22Rv1 (cell line): ENCODE results near the gene ARHGAP33.

Experiments
- ZFX ChIP-seq: fragments of 450-650 bp; IDR thresholded peaks from 2 replicates; pipeline ENCODE4 v1.6.1; 2017; ENCODE audit warnings: antibody characterized with exemption, borderline replicate concordance
- TF ChIP-seq, protein P1 (sequence below): fragments of 450-650 bp; IDR thresholded peaks from 2 replicates; pipeline ENCODE4 v1.5.1; 2017; ENCODE audit warnings: mild to moderate bottlenecking

DNA sequence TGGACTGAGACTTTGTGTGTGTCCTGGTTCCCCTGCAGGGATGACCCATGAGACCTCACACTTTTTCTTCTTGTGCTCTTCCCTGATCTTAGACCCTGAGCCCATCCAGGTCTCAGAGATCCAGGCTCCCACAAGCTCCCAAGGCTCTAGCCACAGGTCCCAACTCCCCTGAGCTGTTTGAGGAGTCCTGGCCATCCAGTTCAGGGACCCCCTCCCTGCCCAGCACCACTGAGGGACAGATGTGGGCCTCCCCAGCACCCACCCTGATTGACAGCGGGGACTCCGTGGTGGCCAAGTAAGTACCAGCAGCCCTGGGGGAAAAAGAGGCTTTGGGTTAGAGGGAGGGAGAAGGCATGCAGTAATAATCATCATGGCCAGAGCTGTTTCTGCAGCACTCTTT is 15.7 kb upstream of the ARHGAP33 start:
- TF ChIP-seq, protein P1, sequence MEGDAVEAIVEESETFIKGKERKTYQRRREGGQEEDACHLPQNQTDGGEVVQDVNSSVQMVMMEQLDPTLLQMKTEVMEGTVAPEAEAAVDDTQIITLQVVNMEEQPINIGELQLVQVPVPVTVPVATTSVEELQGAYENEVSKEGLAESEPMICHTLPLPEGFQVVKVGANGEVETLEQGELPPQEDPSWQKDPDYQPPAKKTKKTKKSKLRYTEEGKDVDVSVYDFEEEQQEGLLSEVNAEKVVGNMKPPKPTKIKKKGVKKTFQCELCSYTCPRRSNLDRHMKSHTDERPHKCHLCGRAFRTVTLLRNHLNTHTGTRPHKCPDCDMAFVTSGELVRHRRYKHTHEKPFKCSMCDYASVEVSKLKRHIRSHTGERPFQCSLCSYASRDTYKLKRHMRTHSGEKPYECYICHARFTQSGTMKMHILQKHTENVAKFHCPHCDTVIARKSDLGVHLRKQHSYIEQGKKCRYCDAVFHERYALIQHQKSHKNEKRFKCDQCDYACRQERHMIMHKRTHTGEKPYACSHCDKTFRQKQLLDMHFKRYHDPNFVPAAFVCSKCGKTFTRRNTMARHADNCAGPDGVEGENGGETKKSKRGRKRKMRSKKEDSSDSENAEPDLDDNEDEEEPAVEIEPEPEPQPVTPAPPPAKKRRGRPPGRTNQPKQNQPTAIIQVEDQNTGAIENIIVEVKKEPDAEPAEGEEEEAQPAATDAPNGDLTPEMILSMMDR: no peak
- no peak for TF ChIP-seq ZFX
